ENCODE data around the gene DAPK3.
"Not testable (repeated sequence)": the region's sequence is repeated elsewhere in the genome, so short reads cannot be mapped to it uniquely, and the experiment has no call there.

Gene DAPK3

GRCh38 chr19:3998667-3999412 lies 27.9 kb upstream of the DAPK3 start:
- not testable (repeated sequence) for H3K23ac ChIP-seq (ENCODE audit: low read depth, low read length, poor library complexity); H3K9me3 ChIP-seq (replicated peaks in 1 of 2; ENCODE audit: control insufficient read depth in 2 of 2, insufficient read depth in 1 of 2, low read depth in 1 of 2, low read length in 2 of 2); H3K36me3 ChIP-seq (replicated peaks in 1 of 2; ENCODE audit: control insufficient read depth in 2 of 2, insufficient read depth in 2 of 2, low read length in 2 of 2); H2AK5ac ChIP-seq (ENCODE audit: low read depth, low read length); DNase-seq (ENCODE audit: low spot score); H4K8ac ChIP-seq (ENCODE audit: low read depth, low read length); H3K4me2 ChIP-seq (ENCODE audit: insufficient read depth, low read length, poor library complexity, severe bottlenecking); H2BK5ac ChIP-seq (ENCODE audit: low read length); H2BK15ac ChIP-seq (ENCODE audit: low read length); H4K91ac ChIP-seq (ENCODE audit: low read depth, low read length, poor library complexity); H2BK120ac ChIP-seq (ENCODE audit: low read depth, low read length); H3K4me3 ChIP-seq (ENCODE audit: low read length in 2 of 2); H3K27me3 ChIP-seq (ENCODE audit: control insufficient read depth in 3 of 3, insufficient read depth in 3 of 3, low read depth in 1 of 3, low read length in 3 of 3); H3K4me1 ChIP-seq (ENCODE audit: control insufficient read depth in 2 of 2, insufficient read depth in 1 of 2, low read depth in 1 of 2, low read length in 2 of 2); H2BK12ac ChIP-seq (ENCODE audit: low read length); H3K79me1 ChIP-seq (ENCODE audit: low read depth, low read length); H2AFZ ChIP-seq (ENCODE audit: low read length); H3K14ac ChIP-seq (ENCODE audit: low read length); H3K27ac ChIP-seq (replicated peaks; ENCODE audit: low read length); H3K9ac ChIP-seq (ENCODE audit: low read depth, low read length, poor library complexity); H3K18ac ChIP-seq (ENCODE audit: low read length); H3K4ac ChIP-seq (ENCODE audit: low read length)
- WGBS, 2 donors (ENCODE audit: extremely low coverage in 2 of 2, insufficient read length in 2 of 2, insufficient replicate concordance in 1 of 2): no CpG with 5 or more reads among the region's 29 CpGs

GRCh38 chr19:3995607-3996006 lies 24.7 kb upstream of the DAPK3 start:
- Histone ChIP-seq H3K79me1 (ENCODE audit: low read depth, low read length) (no peaks in the 10 kb centered on the region), H3K23ac (ENCODE audit: low read depth, low read length, poor library complexity) (no peak overlapping the region), H3K18ac (ENCODE audit: low read length) (no peak overlapping the region), H2BK12ac (ENCODE audit: low read length) (no peak overlapping the region), H3K4ac (ENCODE audit: low read length) (no peak overlapping the region), H3K27me3 (ENCODE audit: control insufficient read depth in 3 of 3, insufficient read depth in 3 of 3, low read depth in 1 of 3, low read length in 3 of 3) (no peaks in the 10 kb centered on the region), H3K4me3 (ENCODE audit: low read length in 2 of 2) (no peak overlapping the region), H4K8ac (ENCODE audit: low read depth, low read length) (no peak overlapping the region), H2BK5ac (ENCODE audit: low read length) (no peak overlapping the region), H4K91ac (ENCODE audit: low read depth, low read length, poor library complexity) (no peak overlapping the region), H3K4me2 (ENCODE audit: insufficient read depth, low read length, poor library complexity, severe bottlenecking) (no peak overlapping the region), H2AFZ (ENCODE audit: low read length) (no peak overlapping the region), H3K4me1 (ENCODE audit: control insufficient read depth in 2 of 2, insufficient read depth in 1 of 2, low read depth in 1 of 2, low read length in 2 of 2) (no peaks in the 10 kb centered on the region), H2BK15ac (ENCODE audit: low read length) (no peak overlapping the region), H3K14ac (ENCODE audit: low read length) (no peak overlapping the region), H3K27ac (replicated peaks; ENCODE audit: low read length) (no peak overlapping the region), H3K9me3 (replicated peaks in 1 of 2; ENCODE audit: control insufficient read depth in 2 of 2, insufficient read depth in 1 of 2, low read depth in 1 of 2, low read length in 2 of 2) (no peaks in the 10 kb centered on the region), H3K9ac (ENCODE audit: low read depth, low read length, poor library complexity) (no peak overlapping the region), H2AK5ac (ENCODE audit: low read depth, low read length) (no peak overlapping the region), H2BK120ac (ENCODE audit: low read depth, low read length) (no peak overlapping the region), H3K36me3 (replicated peaks in 1 of 2; ENCODE audit: control insufficient read depth in 2 of 2, insufficient read depth in 2 of 2, low read length in 2 of 2) (no peaks in the 10 kb centered on the region)
- no peak for DNase-seq (ENCODE audit: low spot score)
- no CpG with 5 or more reads among the region's 6 CpGs for WGBS, 2 donors (ENCODE audit: extremely low coverage in 2 of 2, insufficient read length in 2 of 2, insufficient replicate concordance in 1 of 2)

- H2BK120ac ChIP-seq (ENCODE audit: low read depth, low read length): no peak overlapping the region
- H4K8ac ChIP-seq (ENCODE audit: low read depth, low read length): no peak overlapping the region
- no peak overlapping the region for H2BK12ac ChIP-seq (ENCODE audit: low read length)
- no peak overlapping the region for H3K14ac ChIP-seq (ENCODE audit: low read length)
- H3K23ac ChIP-seq (ENCODE audit: low read depth, low read length, poor library complexity): no peak overlapping the region
- H3K9me3 ChIP-seq (replicated peaks in 1 of 2; ENCODE audit: control insufficient read depth in 2 of 2, insufficient read depth in 1 of 2, low read depth in 1 of 2, low read length in 2 of 2): no peaks in the 10 kb centered on the region
- H2AK5ac ChIP-seq (ENCODE audit: low read depth, low read length): no peak overlapping the region
- H2BK15ac ChIP-seq (ENCODE audit: low read length): no peak overlapping the region
- H3K4me1 ChIP-seq (ENCODE audit: control insufficient read depth in 2 of 2, insufficient read depth in 1 of 2, low read depth in 1 of 2, low read length in 2 of 2): peaks cover 5 to 16% of the 10 kb centered on the region in 2 donors
- H2AFZ ChIP-seq (ENCODE audit: low read length): peak overlapping the region; percentile 68
- no peak overlapping the region for H3K4ac ChIP-seq (ENCODE audit: low read length)
- H3K18ac ChIP-seq (ENCODE audit: low read length): no peak overlapping the region
- no peak overlapping the region for H3K4me2 ChIP-seq (ENCODE audit: insufficient read depth, low read length, poor library complexity, severe bottlenecking)
- no CpG with 5 or more reads among the region's 3 CpGs for WGBS, 2 donors (ENCODE audit: extremely low coverage in 2 of 2, insufficient read length in 2 of 2, insufficient replicate concordance in 1 of 2)
- no peaks in the 10 kb centered on the region for H3K27me3 ChIP-seq (ENCODE audit: control insufficient read depth in 3 of 3, insufficient read depth in 3 of 3, low read depth in 1 of 3, low read length in 3 of 3)
- no peak overlapping the region for H4K91ac ChIP-seq (ENCODE audit: low read depth, low read length, poor library complexity)
- no peak overlapping the region for H3K9ac ChIP-seq (ENCODE audit: low read depth, low read length, poor library complexity)
- no peak overlapping the region for H2BK5ac ChIP-seq (ENCODE audit: low read length)
- H3K79me1 ChIP-seq (ENCODE audit: low read depth, low read length): no peaks in the 10 kb centered on the region
- H3K27ac ChIP-seq (replicated peaks; ENCODE audit: low read length): no peak overlapping the region
- no peak for DNase-seq (ENCODE audit: low spot score)
- no peak overlapping the region for H3K4me3 ChIP-seq (ENCODE audit: low read length in 2 of 2)
- no peaks in the 10 kb centered on the region for H3K36me3 ChIP-seq (replicated peaks in 1 of 2; ENCODE audit: control insufficient read depth in 2 of 2, insufficient read depth in 2 of 2, low read length in 2 of 2)
These were observed 19.9 kb upstream of the DAPK3 start for GRCh38 chr19:3990815-3991117.

- no peaks in the 10 kb centered on the region for H3K9me3 ChIP-seq (replicated peaks in 1 of 2; ENCODE audit: control insufficient read depth in 2 of 2, insufficient read depth in 1 of 2, low read depth in 1 of 2, low read length in 2 of 2)
- H3K9ac ChIP-seq (ENCODE audit: low read depth, low read length, poor library complexity): no peak overlapping the region
- H3K18ac ChIP-seq (ENCODE audit: low read length): no peak overlapping the region
- H2BK15ac ChIP-seq (ENCODE audit: low read length): no peak overlapping the region
- H2BK5ac ChIP-seq (ENCODE audit: low read length): no peak overlapping the region
- H2AK5ac ChIP-seq (ENCODE audit: low read depth, low read length): no peak overlapping the region
- no peak overlapping the region for H2BK120ac ChIP-seq (ENCODE audit: low read depth, low read length)
- no CpG with 5 or more reads among the region's 30 CpGs for WGBS, 2 donors (ENCODE audit: extremely low coverage in 2 of 2, insufficient read length in 2 of 2, insufficient replicate concordance in 1 of 2)
- H2BK12ac ChIP-seq (ENCODE audit: low read length): no peak overlapping the region
- peak overlapping the region; percentile 82 for H2AFZ ChIP-seq (ENCODE audit: low read length)
- no peak overlapping the region for H3K27ac ChIP-seq (replicated peaks; ENCODE audit: low read length)
- H3K27me3 ChIP-seq (ENCODE audit: control insufficient read depth in 3 of 3, insufficient read depth in 3 of 3, low read depth in 1 of 3, low read length in 3 of 3): no peaks in the 10 kb centered on the region
- H4K8ac ChIP-seq (ENCODE audit: low read depth, low read length): no peak overlapping the region
- peaks cover 11% of the 10 kb centered on the region for H3K79me1 ChIP-seq (ENCODE audit: low read depth, low read length)
- peaks cover 15 to 20% of the 10 kb centered on the region in 2 donors for H3K36me3 ChIP-seq (replicated peaks in 1 of 2; ENCODE audit: control insufficient read depth in 2 of 2, insufficient read depth in 2 of 2, low read length in 2 of 2)
- no peak overlapping the region for H4K91ac ChIP-seq (ENCODE audit: low read depth, low read length, poor library complexity)
- H3K23ac ChIP-seq (ENCODE audit: low read depth, low read length, poor library complexity): no peak overlapping the region
- DNase-seq (ENCODE audit: low spot score): peak; percentile 84
- peaks cover 13 to 28% of the 10 kb centered on the region in 2 donors for H3K4me1 ChIP-seq (ENCODE audit: control insufficient read depth in 2 of 2, insufficient read depth in 1 of 2, low read depth in 1 of 2, low read length in 2 of 2)
- no peak overlapping the region for H3K14ac ChIP-seq (ENCODE audit: low read length)
- H3K4ac ChIP-seq (ENCODE audit: low read length): no peak overlapping the region
- H3K4me3 ChIP-seq (ENCODE audit: low read length in 2 of 2): peak overlapping the region in 1 of 2 donors; percentile 24
- H3K4me2 ChIP-seq (ENCODE audit: insufficient read depth, low read length, poor library complexity, severe bottlenecking): peak overlapping the region; percentile 58
These were observed 16.9 kb upstream of the DAPK3 start for GRCh38 chr19:3987619-3988371.
